ENCODE data around the gene EPHB1. TPM values are rescaled to one million over a fixed set of nuclear protein-coding genes. Genes with fewer than 3 reads are reported as not detected.

EPHB1 gene
- total RNA-seq, 1 experiment from 2014 or later = 0.86 TPM

DNA sequence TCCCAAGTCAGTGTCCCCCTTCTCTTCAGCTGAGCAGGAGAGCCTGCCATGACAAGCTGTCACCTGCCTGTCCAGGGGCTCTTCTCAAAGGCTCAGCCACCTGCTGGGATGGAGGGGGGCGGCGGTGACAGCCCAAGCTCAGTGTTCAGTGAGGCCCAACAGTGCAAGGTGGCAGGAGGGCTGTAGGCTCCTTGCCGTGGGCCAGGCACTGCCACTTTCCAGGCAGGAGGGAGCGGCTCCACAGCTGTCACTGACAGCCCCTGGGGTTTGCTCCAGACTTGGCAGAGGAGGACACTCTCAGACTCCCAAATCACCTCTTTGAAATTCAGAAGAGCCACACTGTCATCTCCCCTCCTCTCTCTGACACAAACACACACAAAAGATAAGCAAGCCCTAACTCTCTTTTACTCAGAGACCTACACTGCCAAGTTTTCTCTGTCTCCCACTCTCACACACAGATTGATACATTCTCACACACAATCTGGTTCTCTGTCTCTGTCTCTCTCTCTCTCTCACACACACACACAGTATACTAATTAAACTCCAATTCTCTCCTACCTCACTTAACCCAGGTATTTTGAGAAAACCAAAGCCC lies 443.3 kb downstream of the EPHB1 start:
- no peaks in the 10 kb centered on the region for H3K79me2 ChIP-seq (ENCODE audit: insufficient read depth, low read length)
- no peak overlapping the region for H3K4me3 ChIP-seq (replicated peaks in 1 of 2; ENCODE audit: low read depth in 1 of 2, low read length in 2 of 2)
- TF ChIP-seq SRF (IDR thresholded peaks at IDR 0.05; ENCODE audit: low read depth) = no peak
- no peak for TF ChIP-seq ZNF274 (IDR thresholded peaks at IDR 0.05; ENCODE audit: low read depth, low read length)
- TF ChIP-seq, protein P1, sequence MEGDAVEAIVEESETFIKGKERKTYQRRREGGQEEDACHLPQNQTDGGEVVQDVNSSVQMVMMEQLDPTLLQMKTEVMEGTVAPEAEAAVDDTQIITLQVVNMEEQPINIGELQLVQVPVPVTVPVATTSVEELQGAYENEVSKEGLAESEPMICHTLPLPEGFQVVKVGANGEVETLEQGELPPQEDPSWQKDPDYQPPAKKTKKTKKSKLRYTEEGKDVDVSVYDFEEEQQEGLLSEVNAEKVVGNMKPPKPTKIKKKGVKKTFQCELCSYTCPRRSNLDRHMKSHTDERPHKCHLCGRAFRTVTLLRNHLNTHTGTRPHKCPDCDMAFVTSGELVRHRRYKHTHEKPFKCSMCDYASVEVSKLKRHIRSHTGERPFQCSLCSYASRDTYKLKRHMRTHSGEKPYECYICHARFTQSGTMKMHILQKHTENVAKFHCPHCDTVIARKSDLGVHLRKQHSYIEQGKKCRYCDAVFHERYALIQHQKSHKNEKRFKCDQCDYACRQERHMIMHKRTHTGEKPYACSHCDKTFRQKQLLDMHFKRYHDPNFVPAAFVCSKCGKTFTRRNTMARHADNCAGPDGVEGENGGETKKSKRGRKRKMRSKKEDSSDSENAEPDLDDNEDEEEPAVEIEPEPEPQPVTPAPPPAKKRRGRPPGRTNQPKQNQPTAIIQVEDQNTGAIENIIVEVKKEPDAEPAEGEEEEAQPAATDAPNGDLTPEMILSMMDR (IDR thresholded peaks at IDR 0.05 in 2 of 3, conservative IDR thresholded peaks at IDR 0.05 in 1 of 3; ENCODE audit: borderline replicate concordance in 1 of 3, insufficient read depth in 1 of 3, low read depth in 2 of 3, low read length in 2 of 3) = no peak
- no peak for TF ChIP-seq CBX3 (IDR thresholded peaks at IDR 0.05; ENCODE audit: low read depth)
- TF ChIP-seq RAD21 (IDR thresholded peaks at IDR 0.05; ENCODE audit: low read depth) = no peak
- no peak for TF ChIP-seq ELF1 (IDR thresholded peaks at IDR 0.05; ENCODE audit: borderline replicate concordance, low read depth)
- TF ChIP-seq, protein P2, sequence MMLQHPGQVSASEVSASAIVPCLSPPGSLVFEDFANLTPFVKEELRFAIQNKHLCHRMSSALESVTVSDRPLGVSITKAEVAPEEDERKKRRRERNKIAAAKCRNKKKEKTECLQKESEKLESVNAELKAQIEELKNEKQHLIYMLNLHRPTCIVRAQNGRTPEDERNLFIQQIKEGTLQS (IDR thresholded peaks at IDR 0.05) = no peak
- TF ChIP-seq CEBPB (IDR thresholded peaks at IDR 0.05; ENCODE audit: low read depth) = no peak
- TF ChIP-seq, protein P3, sequence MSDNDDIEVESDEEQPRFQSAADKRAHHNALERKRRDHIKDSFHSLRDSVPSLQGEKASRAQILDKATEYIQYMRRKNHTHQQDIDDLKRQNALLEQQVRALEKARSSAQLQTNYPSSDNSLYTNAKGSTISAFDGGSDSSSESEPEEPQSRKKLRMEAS (IDR thresholded peaks at IDR 0.05) = no peak
- no peak for TF ChIP-seq EZH2 (IDR thresholded peaks at IDR 0.05)
- TF ChIP-seq POLR2AphosphoS5 (IDR thresholded peaks at IDR 0.05; ENCODE audit: low read depth, low read length) = no peak
- TF ChIP-seq EZH2phosphoT487 (IDR thresholded peaks at IDR 0.05; ENCODE audit: borderline replicate concordance) = no peak
- TF ChIP-seq EGR1 (IDR thresholded peaks at IDR 0.05; ENCODE audit: low read depth) = no peak
- TF ChIP-seq YY1 (IDR thresholded peaks at IDR 0.05; ENCODE audit: extremely low read depth, insufficient replicate concordance, low read depth, low read length) = no peak
- no peak for TF ChIP-seq ZFX (IDR thresholded peaks at IDR 0.05)
- TF ChIP-seq SP1 (IDR thresholded peaks at IDR 0.05; ENCODE audit: low read depth) = no peak
- no peak for TF ChIP-seq POLR2A (IDR thresholded peaks at IDR 0.05; ENCODE audit: borderline replicate concordance, extremely low read depth, insufficient read depth, insufficient read length)
- H3K4me1 ChIP-seq (ENCODE audit: control insufficient read depth in 1 of 2, insufficient read depth in 2 of 2, low read length in 2 of 2) = no peaks in the 10 kb centered on the region
- no peaks in the 10 kb centered on the region for H4K20me1 ChIP-seq (ENCODE audit: insufficient read depth)
- ChIA-PET RAD21 (ENCODE audit: low non-redundant PET in 1 of 2, low total read pairs in 2 of 2, uncharacterized antibody in 2 of 2, unreplicated experiment in 2 of 2) (no interaction called here), CTCF (no interaction called here), POLR2A (no interaction called here)
- H3K36me3 ChIP-seq (ENCODE audit: control insufficient read depth in 1 of 2, insufficient read depth in 2 of 2, low read length in 2 of 2) = no peaks in the 10 kb centered on the region
- H3K27me3 ChIP-seq (ENCODE audit: insufficient read depth, low read length) = peaks cover 14% of the 10 kb centered on the region
- ATAC-seq (no peak), DNase-seq (ENCODE audit: low read depth, low spot score) (no peak)
- no TSS peak for BruUV-seq (replicated peaks)
- intact Hi-C loops (cut with micrococcal nuclease) = no loop called here
- no peak overlapping the region for H2AFZ ChIP-seq (ENCODE audit: low read depth, low read length, poor library complexity, severe bottlenecking)
- no peaks in the 10 kb centered on the region for H3K9me3 ChIP-seq (ENCODE audit: control insufficient read depth in 1 of 2, insufficient read depth in 1 of 2, low read depth in 1 of 2, low read length in 2 of 2)
- no peaks in the 10 kb centered on the region for H3K9me2 ChIP-seq (ENCODE audit: insufficient read depth)
- no peak overlapping the region for H3K4me2 ChIP-seq (ENCODE audit: low read length)
- no peak overlapping the region for H3K9ac ChIP-seq (ENCODE audit: low read length)
- no peak overlapping the region for H3K27ac ChIP-seq (ENCODE audit: low read depth, low read length)

All from HCT116 (cell line).